GM12872 (cell line): ENCODE data around the gene RBCK1.

Source experiments
- TF ChIP-seq, protein P1 (sequence below): IDR thresholded peaks from 3 replicates; pipeline ENCODE4 v1.5.1; 2011; ENCODE audit warnings: low read depth, mild to moderate bottlenecking, low read length, moderate library complexity; ENCODE audit not compliant: insufficient read depth

Gene RBCK1

DNA sequence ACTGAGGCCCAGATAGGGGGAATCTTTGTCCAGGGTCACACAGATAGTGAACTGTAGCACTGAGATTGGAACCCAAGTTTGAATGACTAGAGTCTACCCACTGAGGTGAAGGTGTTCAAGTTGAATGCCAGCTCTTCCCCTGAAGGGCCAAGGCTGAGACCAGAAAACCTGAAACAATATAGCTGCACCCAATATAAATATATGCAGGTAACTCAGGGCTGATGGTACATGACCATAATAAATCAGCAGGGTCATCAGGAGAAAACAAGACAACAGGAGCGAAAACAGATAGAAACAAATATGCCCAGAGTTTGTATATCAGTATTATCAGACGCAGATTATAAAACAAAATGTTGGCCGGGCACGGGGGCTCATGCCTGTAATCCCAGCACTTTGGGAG lies 4.0 kb upstream of the RBCK1 start:
- TF ChIP-seq, protein P1, sequence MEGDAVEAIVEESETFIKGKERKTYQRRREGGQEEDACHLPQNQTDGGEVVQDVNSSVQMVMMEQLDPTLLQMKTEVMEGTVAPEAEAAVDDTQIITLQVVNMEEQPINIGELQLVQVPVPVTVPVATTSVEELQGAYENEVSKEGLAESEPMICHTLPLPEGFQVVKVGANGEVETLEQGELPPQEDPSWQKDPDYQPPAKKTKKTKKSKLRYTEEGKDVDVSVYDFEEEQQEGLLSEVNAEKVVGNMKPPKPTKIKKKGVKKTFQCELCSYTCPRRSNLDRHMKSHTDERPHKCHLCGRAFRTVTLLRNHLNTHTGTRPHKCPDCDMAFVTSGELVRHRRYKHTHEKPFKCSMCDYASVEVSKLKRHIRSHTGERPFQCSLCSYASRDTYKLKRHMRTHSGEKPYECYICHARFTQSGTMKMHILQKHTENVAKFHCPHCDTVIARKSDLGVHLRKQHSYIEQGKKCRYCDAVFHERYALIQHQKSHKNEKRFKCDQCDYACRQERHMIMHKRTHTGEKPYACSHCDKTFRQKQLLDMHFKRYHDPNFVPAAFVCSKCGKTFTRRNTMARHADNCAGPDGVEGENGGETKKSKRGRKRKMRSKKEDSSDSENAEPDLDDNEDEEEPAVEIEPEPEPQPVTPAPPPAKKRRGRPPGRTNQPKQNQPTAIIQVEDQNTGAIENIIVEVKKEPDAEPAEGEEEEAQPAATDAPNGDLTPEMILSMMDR: no peak

DNA sequence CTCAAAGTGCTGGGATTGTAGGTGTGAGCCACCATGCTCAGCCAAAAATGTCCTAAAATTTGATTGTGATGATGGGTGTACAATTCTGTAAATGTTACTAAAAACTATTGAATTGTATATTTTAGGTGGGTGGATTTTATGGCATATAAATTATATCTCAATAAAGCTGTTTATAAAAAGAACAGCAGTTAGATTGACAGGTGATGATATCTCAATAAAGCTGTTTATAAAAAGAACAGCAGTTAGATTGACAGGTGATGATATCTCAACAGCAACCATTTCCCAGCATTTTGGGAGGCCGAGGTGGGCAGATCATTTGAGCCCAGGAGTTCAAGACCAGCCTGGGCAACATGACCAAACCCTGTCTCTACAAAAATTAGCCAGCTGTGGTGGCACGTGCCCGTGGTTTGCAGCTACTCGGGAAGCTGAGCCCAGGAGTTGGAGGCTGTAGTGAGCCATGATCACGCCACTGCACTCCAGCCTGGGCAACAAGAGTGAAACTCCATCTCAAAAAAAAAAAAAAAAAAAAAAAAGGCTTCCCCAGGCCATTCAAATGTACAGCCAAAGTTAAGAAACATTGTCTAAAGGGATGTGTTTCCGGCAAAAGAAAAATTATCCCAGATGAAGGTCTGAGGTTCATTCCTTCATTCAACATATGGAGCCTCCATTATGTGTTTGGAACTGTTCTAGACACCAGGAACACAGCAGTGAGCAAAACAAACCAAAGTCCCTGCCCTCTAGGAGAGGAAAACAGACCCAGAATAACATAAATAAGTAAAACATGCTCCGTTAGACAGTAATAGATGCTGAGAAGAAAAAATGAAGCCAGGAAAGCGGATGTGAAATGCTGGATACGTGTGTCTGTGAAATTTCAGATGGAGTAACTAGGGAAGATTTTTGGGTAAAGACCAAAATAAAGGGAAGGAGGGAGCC lies 1.6 kb upstream of the RBCK1 start:
- TF ChIP-seq, protein P1: no peak

DNA sequence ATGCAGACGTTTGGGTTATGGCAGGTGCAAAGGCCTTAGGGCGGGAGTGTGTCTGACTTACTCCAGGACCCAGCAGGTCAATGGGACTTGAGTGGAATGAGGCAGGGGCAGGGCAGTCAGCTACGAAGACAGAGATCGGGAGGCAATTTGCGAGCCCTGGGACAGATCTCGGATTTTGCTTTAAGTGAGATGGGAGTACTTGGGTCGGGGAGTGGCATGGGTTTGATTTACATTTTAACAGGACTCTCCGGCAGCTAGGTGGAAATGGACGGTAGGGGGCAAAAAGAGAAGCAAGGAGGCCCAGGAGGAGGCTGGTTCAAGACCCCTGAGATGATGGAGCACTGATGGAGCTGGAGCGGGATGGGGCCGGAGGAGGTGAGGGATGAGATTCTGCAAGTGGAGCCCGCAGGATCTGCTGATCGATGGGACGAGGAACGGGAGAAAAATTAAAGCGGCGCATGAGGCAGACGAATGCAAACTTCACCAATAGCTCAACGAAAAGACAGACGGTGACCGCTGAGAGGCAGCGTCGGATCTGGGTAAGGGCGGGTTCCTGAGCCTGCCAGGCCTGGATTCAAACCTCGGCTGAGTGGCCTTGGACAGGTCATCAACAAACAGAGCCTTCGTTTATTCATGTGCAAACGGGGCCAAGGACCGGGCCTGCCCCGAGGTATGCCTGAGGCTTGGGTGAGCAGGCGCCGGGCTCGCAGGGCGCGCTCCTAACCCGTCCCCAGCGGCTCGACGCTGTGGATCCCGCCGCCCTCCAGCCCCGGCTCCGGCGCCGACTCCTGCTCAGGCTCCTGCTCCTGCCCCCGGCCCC lies 756 bp upstream of the RBCK1 start:
- TF ChIP-seq, protein P1: peak; percentile 43; the same call in 2 of the 3 replicates

DNA sequence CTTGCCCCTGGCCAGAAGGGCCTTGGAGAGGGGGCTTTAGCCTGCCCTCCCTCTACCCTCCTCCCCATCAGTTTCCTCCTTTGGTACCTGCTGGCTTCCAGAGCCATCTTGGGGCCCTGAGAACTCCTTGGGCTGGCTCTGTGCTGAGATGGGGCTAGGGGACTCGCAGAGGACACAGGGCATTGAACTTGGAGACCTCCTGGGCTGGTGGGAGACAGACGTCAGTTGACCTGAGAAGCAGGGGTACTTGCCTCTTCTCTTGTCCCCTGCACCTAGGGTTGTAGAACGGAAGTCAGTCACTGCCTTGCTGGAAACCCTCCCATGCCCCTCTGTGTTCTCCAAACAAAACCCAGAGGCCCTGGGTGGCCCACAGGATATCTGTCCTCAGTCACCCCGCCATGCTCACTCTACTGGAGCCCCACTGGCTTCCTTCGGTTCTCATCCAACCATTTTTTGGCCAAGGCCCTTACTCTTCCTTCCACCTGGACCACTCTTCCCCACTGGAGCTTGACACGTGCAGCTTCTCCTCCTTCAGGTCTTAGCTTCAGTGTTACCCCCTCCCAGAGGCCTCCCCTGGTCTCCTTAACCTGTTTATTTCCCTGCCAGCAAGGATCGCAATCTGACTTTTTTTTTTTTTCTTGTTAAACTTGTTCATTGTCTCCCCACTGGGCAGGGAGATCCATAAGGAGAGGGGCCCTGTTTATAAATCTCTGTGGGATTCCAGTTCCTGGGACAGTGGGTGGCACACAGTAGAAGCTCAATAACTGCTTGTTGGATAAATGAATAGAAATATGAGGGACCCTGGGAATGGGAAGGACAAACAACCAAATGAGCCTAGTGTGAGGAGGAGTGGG lies 971 bp downstream of the RBCK1 start:
- TF ChIP-seq, protein P1: no peak

DNA sequence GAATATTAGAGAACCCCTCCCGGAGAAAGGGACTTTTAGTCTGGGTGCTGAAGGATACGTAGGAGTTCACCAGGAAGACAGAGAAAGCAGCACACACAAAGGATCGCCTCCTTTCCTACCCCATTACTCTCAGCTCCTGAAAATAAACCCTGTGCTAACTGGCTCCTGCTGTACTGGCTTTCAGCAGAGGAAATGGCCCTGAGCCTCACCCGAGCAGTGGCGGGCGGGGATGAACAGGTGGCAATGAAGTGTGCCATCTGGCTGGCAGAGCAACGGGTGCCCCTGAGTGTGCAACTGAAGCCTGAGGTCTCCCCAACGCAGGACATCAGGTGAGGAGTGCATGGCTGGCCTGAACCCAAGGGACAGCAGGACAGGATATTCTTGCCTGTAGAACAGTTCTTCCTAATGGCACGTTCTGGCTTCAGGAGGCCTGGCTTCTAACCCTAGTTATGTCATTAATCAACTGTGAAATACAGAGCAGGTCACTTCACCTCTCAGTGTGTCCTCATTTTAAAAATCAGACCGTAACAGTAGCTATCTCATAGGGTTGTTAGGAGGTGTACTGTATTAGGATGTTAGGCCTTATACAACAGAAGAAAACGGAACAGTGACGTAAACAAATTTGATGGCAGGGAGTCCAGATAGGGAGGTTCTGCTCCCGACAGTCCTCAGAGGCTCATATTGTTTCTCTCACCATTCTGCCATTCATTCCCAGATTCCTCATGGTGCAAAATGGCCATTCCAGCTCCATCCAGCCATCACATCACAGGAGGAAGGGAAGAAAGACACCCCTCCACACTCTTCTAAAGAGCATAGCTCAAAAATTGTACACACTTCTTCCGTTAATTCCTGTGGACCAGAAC lies 1.8 kb downstream of the RBCK1 start:
- TF ChIP-seq, protein P1: no peak

DNA sequence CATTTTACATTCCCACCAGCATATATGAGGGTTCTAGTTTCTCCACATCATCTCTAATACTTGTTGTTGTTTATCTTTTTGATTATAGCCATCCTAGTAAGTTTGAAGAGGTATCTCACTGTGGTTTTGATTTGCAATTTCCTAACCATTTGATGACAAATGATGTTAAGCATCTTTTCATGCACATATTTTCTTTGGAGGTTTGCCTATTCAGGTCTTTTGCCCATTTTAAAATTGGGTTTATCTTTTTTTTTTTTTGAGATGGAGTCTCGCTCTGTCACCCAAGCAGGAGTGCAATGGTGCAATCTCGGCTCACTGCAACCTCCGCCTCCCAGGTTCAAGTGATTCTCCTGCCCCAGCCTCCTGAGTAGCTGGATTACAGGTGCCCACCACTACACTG lies 4.0 kb downstream of the RBCK1 start:
- TF ChIP-seq, protein P1: no peak
